GM06990 (cell line): ENCODE measurements around the gene CALHM1.
"Not testable (repeated sequence)": the region's sequence is repeated elsewhere in the genome, so short reads cannot be mapped to it uniquely, and the experiment has no call there.

Experiments
- DNase-seq: peaks from one replicate; pipeline ENCODE4 v3.0.0-alpha.2; 2011; ENCODE audit not compliant: insufficient read length; ENCODE audit errors: extremely low read depth
- H3K27me3 ChIP-seq: replicated peaks from 2 replicates; pipeline ENCODE4 v1.6.0; 2011; ENCODE audit warnings: low read length; ENCODE audit not compliant: control insufficient read depth, insufficient read depth
- H3K36me3 ChIP-seq: 2 replicates; pipeline ENCODE4 v1.5.1; 2011; ENCODE audit warnings: low read length; ENCODE audit not compliant: control insufficient read depth, insufficient read depth
- H3K4me3 ChIP-seq: replicated peaks from 2 replicates; pipeline ENCODE4 v1.5.1; 2011; ENCODE audit warnings: low read depth, mild to moderate bottlenecking, control low read depth, low read length
- TF ChIP-seq, protein P1 (sequence below): IDR thresholded peaks from 2 replicates; pipeline ENCODE4 v1.5.1; 2011; ENCODE audit warnings: low read length, control low read depth, mild to moderate bottlenecking, inconsistent platforms; ENCODE audit not compliant: insufficient read depth, poor library complexity, severe bottlenecking

CALHM1 gene

DNA sequence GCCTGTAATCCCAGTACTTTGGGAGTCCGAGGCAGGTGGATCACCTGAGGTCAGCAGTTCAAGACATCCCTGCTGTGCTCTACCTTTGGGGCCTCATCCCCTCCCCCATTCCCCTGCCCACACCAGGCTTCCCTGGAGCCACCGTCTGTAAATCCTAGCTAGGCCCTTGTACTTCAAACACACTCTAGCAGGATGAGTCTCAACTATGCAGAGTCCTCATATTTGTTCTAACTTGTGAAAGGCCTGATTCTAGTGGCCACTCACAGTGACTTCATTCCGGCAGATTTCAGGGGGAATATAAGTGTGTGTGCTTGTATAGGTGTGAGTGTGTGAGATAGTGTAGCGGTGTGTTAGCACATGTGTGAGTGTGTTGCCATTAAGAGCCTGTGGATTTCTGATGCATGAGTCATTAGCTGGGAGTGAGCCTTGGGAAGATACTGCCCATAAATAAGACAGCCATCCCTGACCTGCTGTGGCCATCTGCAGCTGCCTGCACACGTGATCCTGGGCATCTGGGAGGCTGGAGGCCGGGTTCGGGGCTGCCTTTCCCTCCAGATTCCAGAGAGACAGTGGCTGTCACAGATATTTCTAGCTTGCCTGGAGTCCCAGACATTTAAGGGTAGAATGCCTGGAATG is 33.1 kb upstream of the CALHM1 start:
- H3K27me3 ChIP-seq, result peaks cover 5% of the 10 kb centered on the region
- TF ChIP-seq, protein P1, sequence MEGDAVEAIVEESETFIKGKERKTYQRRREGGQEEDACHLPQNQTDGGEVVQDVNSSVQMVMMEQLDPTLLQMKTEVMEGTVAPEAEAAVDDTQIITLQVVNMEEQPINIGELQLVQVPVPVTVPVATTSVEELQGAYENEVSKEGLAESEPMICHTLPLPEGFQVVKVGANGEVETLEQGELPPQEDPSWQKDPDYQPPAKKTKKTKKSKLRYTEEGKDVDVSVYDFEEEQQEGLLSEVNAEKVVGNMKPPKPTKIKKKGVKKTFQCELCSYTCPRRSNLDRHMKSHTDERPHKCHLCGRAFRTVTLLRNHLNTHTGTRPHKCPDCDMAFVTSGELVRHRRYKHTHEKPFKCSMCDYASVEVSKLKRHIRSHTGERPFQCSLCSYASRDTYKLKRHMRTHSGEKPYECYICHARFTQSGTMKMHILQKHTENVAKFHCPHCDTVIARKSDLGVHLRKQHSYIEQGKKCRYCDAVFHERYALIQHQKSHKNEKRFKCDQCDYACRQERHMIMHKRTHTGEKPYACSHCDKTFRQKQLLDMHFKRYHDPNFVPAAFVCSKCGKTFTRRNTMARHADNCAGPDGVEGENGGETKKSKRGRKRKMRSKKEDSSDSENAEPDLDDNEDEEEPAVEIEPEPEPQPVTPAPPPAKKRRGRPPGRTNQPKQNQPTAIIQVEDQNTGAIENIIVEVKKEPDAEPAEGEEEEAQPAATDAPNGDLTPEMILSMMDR, result no peak
- no peak for DNase-seq

DNA sequence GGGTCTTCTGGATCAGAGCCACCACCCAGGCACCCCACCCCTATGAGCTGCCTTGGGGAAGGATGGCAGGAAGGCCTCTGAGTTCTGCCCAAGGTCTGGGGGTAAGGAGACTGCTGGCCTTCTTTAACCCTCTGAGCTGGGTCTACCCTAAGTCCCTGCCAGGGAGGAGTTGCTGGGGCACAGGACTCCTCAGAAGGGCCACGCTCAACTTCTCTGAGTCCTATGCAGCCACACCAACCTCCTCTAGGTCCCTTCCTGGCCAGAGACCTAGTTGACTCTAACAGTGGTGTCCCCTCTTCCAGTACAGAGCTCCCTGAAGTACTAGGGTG is 32.2 kb upstream of the CALHM1 start:
- H3K4me3 ChIP-seq, result no peak overlapping the region
- DNase-seq, result no peak
- TF ChIP-seq, protein P1, result no peak
- H3K36me3 ChIP-seq, result no peaks in the 10 kb centered on the region
- peaks cover 5% of the 10 kb centered on the region for H3K27me3 ChIP-seq

More for the DNA sequence above, 33.1 kb upstream of the CALHM1 start:
- Histone ChIP-seq H3K4me3 (no peak overlapping the region), H3K36me3 (no peaks in the 10 kb centered on the region)

DNA sequence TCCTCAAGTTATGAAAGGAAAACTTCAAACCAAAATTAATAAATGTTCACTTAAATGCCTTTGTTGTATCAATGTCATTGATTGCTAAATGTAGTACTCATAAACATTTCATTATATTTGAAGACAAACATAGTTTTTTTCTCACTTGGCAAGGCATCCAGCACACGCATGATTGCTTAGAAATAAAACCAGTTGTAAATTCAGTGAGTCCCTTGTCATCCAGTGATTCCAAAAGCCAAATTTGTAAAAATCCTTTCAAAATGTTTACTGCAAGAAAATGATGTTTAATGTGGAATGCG is 28.7 kb upstream of the CALHM1 start:
- no peak for DNase-seq
- Histone ChIP-seq H3K36me3 (no peaks in the 10 kb centered on the region), H3K4me3 (no peak overlapping the region), H3K27me3 (no peaks in the 10 kb centered on the region)
- TF ChIP-seq, protein P1, result no peak

GRCh38 chr10:103486635-103487409 is 28.1 kb upstream of the CALHM1 start:
- not testable (repeated sequence) for H3K27me3 ChIP-seq, H3K36me3 ChIP-seq, H3K4me3 ChIP-seq, DNase-seq

DNA sequence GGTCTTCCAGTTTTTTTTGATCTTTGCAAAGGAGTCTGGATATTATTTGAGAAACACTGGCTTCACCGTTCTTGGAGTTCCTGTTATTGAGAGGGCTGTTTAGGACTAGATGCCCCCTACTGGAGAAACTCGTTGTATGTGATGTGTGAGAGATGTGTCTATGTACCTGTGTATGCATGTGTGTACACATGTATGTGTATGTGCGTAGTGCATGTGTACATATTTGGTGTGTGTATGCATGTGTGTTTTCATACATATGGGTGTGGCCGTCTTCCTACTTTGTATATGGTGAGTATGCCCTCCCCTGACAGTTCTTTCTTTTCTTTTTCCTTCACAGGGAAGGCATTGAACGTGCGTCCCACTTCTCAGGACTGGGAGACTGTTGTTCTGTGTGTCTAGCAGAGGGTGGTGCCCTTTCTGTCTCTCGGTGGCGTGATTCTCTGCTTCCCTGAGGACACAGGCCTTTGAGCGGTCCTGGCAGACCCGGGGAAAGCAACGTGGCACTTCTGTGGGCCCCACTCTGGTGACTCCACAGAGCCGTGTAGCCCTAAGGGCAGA is 23.4 kb upstream of the CALHM1 start:
- no peak for DNase-seq
- Histone ChIP-seq H3K36me3 (no peaks in the 10 kb centered on the region), H3K4me3 (no peak overlapping the region), H3K27me3 (no peaks in the 10 kb centered on the region)
- TF ChIP-seq, protein P1, result peak; percentile 71

GRCh38 chr10:103480521-103480920 is 21.8 kb upstream of the CALHM1 start:
- TF ChIP-seq, protein P1, result no peak
- Histone ChIP-seq H3K4me3 (no peak overlapping the region), H3K27me3 (no peaks in the 10 kb centered on the region), H3K36me3 (no peaks in the 10 kb centered on the region)
- no peak for DNase-seq
